Astrocyte (in vitro differentiated cells and primary cell): ENCODE measurements around the gene PHF13. TPM values are rescaled to one million over a fixed set of nuclear protein-coding genes. Genes with fewer than 3 reads are reported as not detected.

Source experiments
- DNase-seq: peaks from one replicate; pipeline ENCODE4 v3.0.0-alpha.2; 2010; ENCODE audit warnings: low read depth
- FAIRE-seq: peaks from 2 replicates; lab custom pipeline; 2011; peaks lifted over from hg19 to GRCh38; lab: Jason Lieb, UNC
- H2AFZ ChIP-seq: 2 replicates; pipeline ENCODE4 v1.6.0; 2012; ENCODE audit warnings: low read depth, low read length, inconsistent platforms
- H3K27ac ChIP-seq: 2 replicates; pipeline ENCODE4 v1.5.1; 2011; ENCODE audit warnings: low read depth, low read length, inconsistent platforms
- H3K27me3 ChIP-seq: 2 replicates; pipeline ENCODE4 v1.6.0; 2011; ENCODE audit warnings: low read length, inconsistent platforms; ENCODE audit not compliant: insufficient read depth
- H3K36me3 ChIP-seq: 2 replicates; pipeline ENCODE4 v1.5.1; 2011; ENCODE audit warnings: low read length, inconsistent platforms; ENCODE audit not compliant: insufficient read depth
- H3K4me1 ChIP-seq: 2 replicates; pipeline ENCODE4 v1.5.1; 2011; ENCODE audit warnings: low read length, inconsistent platforms; ENCODE audit not compliant: insufficient read depth
- H3K4me2 ChIP-seq: 2 replicates; pipeline ENCODE4 v1.6.0; 2012; ENCODE audit warnings: low read length, inconsistent platforms
- H3K4me3 ChIP-seq: 2 replicates; pipeline ENCODE4 v1.5.1; 2011; ENCODE audit warnings: low read depth, mild to moderate bottlenecking, low read length, inconsistent platforms; ENCODE audit not compliant: insufficient read depth
- H3K79me2 ChIP-seq: 2 replicates; pipeline ENCODE4 v1.6.0; 2012; ENCODE audit warnings: mild to moderate bottlenecking, low read length, inconsistent platforms; ENCODE audit not compliant: insufficient read depth
- H3K9ac ChIP-seq: 2 replicates; pipeline ENCODE4 v1.6.0; 2012; ENCODE audit warnings: mild to moderate bottlenecking, low read length, inconsistent platforms
- H3K9me3 ChIP-seq: 2 replicates; pipeline ENCODE4 v1.5.1; 2012; ENCODE audit warnings: low read depth, mild to moderate bottlenecking, low read length, inconsistent platforms; ENCODE audit not compliant: insufficient read depth
- H4K20me1 ChIP-seq: 2 replicates; pipeline ENCODE4 v1.6.0; 2012; ENCODE audit warnings: low read length, inconsistent platforms; ENCODE audit not compliant: insufficient read depth
- H3K27ac Mint-ChIP-seq: one replicate; pipeline ENCODE4 v1.8.0; 2021; ENCODE audit warnings: mild to moderate bottlenecking, mixed read lengths; ENCODE audit not compliant: unreplicated experiment
- H3K27me3 Mint-ChIP-seq: one replicate; pipeline ENCODE4 v1.8.0; 2021; ENCODE audit warnings: low read depth, mixed read lengths; ENCODE audit not compliant: unreplicated experiment
- H3K36me3 Mint-ChIP-seq: one replicate; pipeline ENCODE4 v1.8.0; 2021; ENCODE audit warnings: low read depth, mixed read lengths; ENCODE audit not compliant: unreplicated experiment
- H3K4me1 Mint-ChIP-seq: one replicate; pipeline ENCODE4 v1.8.0; 2021; ENCODE audit warnings: low read depth, mixed read lengths; ENCODE audit not compliant: unreplicated experiment
- H3K4me3 Mint-ChIP-seq: one replicate; pipeline ENCODE4 v1.8.0; 2021; ENCODE audit warnings: mild to moderate bottlenecking, moderate library complexity, mixed read lengths; ENCODE audit not compliant: unreplicated experiment
- H3K9me3 Mint-ChIP-seq: one replicate; pipeline ENCODE4 v1.8.0; 2021; ENCODE audit warnings: mild to moderate bottlenecking, mixed read lengths; ENCODE audit not compliant: unreplicated experiment
- CTCF ChIP-seq: IDR thresholded peaks from 2 replicates; pipeline ENCODE4 v1.5.1; 2011; ENCODE audit warnings: low read depth, mild to moderate bottlenecking, inconsistent platforms, low read length, moderate library complexity; ENCODE audit not compliant: insufficient read depth
- EZH2 ChIP-seq: IDR thresholded peaks from 2 replicates; pipeline ENCODE4 v1.6.1; 2012; ENCODE audit warnings: mild to moderate bottlenecking, low read length, inconsistent platforms; ENCODE audit not compliant: insufficient read depth
- total RNA-seq: library from RNA; stranded (reverse); gene quantifications from 2 replicates; pipeline ENCODE4 v1.2.1, GENCODE V29; 2021

The PHF13 gene
- total RNA-seq, 1 donor from 2014 or later = 23.7 TPM

- H3K4me3 ChIP-seq = no peak overlapping the region
- FAIRE-seq (no peak), DNase-seq (no peak)
- Mint-ChIP-seq H3K27ac (no peak overlapping the region), H3K36me3 (peaks cover 15% of the 10 kb centered on the region), H3K9me3 (no peaks in the 10 kb centered on the region), H3K4me1 (peaks cover 2% of the 10 kb centered on the region), H3K27me3 (no peaks in the 10 kb centered on the region), H3K4me3 (no peak overlapping the region)
- H3K4me1 ChIP-seq = no peaks in the 10 kb centered on the region
- H4K20me1 ChIP-seq = peaks cover 78% of the 10 kb centered on the region
- H3K79me2 ChIP-seq = peaks cover 36% of the 10 kb centered on the region
- no peak overlapping the region for H3K9ac ChIP-seq
- no peaks in the 10 kb centered on the region for H3K9me3 ChIP-seq
- H3K27ac ChIP-seq = no peak overlapping the region
- TF ChIP-seq EZH2 (no peak), CTCF (no peak)
- no peaks in the 10 kb centered on the region for H3K27me3 ChIP-seq
- H3K36me3 ChIP-seq = peaks cover 13% of the 10 kb centered on the region
- no peak overlapping the region for H3K4me2 ChIP-seq
- H2AFZ ChIP-seq = no peak overlapping the region
These were observed 25.2 kb upstream of the PHF13 start for GRCh38 chr1:6588128-6588892.

- no peak overlapping the region for H3K4me3 Mint-ChIP-seq
- DNase-seq (no peak), FAIRE-seq (no peak)
- no peaks in the 10 kb centered on the region for H3K9me3 Mint-ChIP-seq
- Histone ChIP-seq H3K4me3 (no peak overlapping the region), H3K79me2 (peaks cover 43% of the 10 kb centered on the region), H2AFZ (no peak overlapping the region), H3K4me1 (no peaks in the 10 kb centered on the region), H3K9me3 (no peaks in the 10 kb centered on the region), H3K36me3 (peaks cover 18% of the 10 kb centered on the region), H4K20me1 (peaks cover 85% of the 10 kb centered on the region), H3K27ac (no peak overlapping the region), H3K4me2 (no peak overlapping the region), H3K27me3 (no peaks in the 10 kb centered on the region), H3K9ac (no peak overlapping the region)
- peaks cover 15% of the 10 kb centered on the region for H3K36me3 Mint-ChIP-seq
- H3K27me3 Mint-ChIP-seq = no peaks in the 10 kb centered on the region
- peaks cover 2% of the 10 kb centered on the region for H3K4me1 Mint-ChIP-seq
- no peak overlapping the region for H3K27ac Mint-ChIP-seq
- no peak for TF ChIP-seq CTCF
- no peak for TF ChIP-seq EZH2
These were observed 24.5 kb upstream of the PHF13 start for GRCh38 chr1:6588893-6589520.

GRCh38 chr1:6590046-6590445 is 23.5 kb upstream of the PHF13 start:
- Mint-ChIP-seq H3K27ac (no peak overlapping the region), H3K9me3 (no peaks in the 10 kb centered on the region), H3K36me3 (peaks cover 18% of the 10 kb centered on the region), H3K4me1 (no peaks in the 10 kb centered on the region), H3K27me3 (no peaks in the 10 kb centered on the region), H3K4me3 (no peak overlapping the region)
- H3K27ac ChIP-seq = no peak overlapping the region
- H3K9ac ChIP-seq = no peak overlapping the region
- FAIRE-seq (no peak), DNase-seq (no peak)
- no peaks in the 10 kb centered on the region for H3K9me3 ChIP-seq
- no peaks in the 10 kb centered on the region for H3K27me3 ChIP-seq
- no peak overlapping the region for H3K4me3 ChIP-seq
- peaks cover 46% of the 10 kb centered on the region for H3K79me2 ChIP-seq
- no peaks in the 10 kb centered on the region for H3K4me1 ChIP-seq
- no peak overlapping the region for H3K4me2 ChIP-seq
- peaks cover 25% of the 10 kb centered on the region for H3K36me3 ChIP-seq
- peaks cover 89% of the 10 kb centered on the region for H4K20me1 ChIP-seq
- TF ChIP-seq EZH2 (no peak), CTCF (no peak)
- H2AFZ ChIP-seq = no peak overlapping the region
